AG04450 (cell line): ENCODE results near the gene GPC6. TPM values are rescaled to one million over a fixed set of nuclear protein-coding genes. Genes with fewer than 3 reads are reported as not detected.

ENCODE experiments used
- CTCF ChIA-PET: fragments of 300-600, 350-600 bp; formaldehyde crosslinking; extraction: SDS; loops from one replicate; lab custom pipeline; 2022; ENCODE audit warnings: antibody characterized with exemption, inconsistent platforms; lab: Charles Lee
- POLR2A ChIA-PET: fragments of 350-600 bp; formaldehyde crosslinking; extraction: SDS; loops from one replicate; lab custom pipeline; 2021; ENCODE audit warnings: antibody characterized with exemption, inconsistent platforms; lab: Yijun Ruan, JAX
- DNase-seq: peaks from one replicate; pipeline ENCODE4 v3.0.0-alpha.2; 2011; ENCODE audit warnings: low read depth, low spot score
- H3K27ac ChIP-seq: one replicate; pipeline ENCODE4 v1.5.1; 2012; ENCODE audit warnings: low read depth, low read length, control low read depth
- H3K27me3 ChIP-seq: one replicate; pipeline ENCODE4 v1.6.0; 2012; ENCODE audit warnings: low read length; ENCODE audit not compliant: control insufficient read depth, insufficient read depth
- H3K4me3 ChIP-seq: 2 replicates; pipeline ENCODE4 v1.5.1; 2011; ENCODE audit warnings: mild to moderate bottlenecking, low read depth, low read length, control low read depth
- H3K9me3 ChIP-seq: 2 replicates; pipeline ENCODE4 v1.5.1; 2012; ENCODE audit warnings: low read length; ENCODE audit not compliant: control insufficient read depth, insufficient read depth
- polyA plus RNA-seq: library from polyadenylated mRNA; depleted of rRNA; stranded (reverse); fragments of >200 nt; gene quantifications from 2 replicates; pipeline ENCODE4 v1.2.3, GENCODE V29; 2011
- TF ChIP-seq, protein P1 (sequence below): IDR thresholded peaks from 2 replicates; pipeline ENCODE4 v1.5.1; 2011; ENCODE audit warnings: low read depth, low read length, control low read depth, inconsistent platforms

The GPC6 gene
- polyA plus RNA-seq, 1 experiment = 40.4 TPM

DNA sequence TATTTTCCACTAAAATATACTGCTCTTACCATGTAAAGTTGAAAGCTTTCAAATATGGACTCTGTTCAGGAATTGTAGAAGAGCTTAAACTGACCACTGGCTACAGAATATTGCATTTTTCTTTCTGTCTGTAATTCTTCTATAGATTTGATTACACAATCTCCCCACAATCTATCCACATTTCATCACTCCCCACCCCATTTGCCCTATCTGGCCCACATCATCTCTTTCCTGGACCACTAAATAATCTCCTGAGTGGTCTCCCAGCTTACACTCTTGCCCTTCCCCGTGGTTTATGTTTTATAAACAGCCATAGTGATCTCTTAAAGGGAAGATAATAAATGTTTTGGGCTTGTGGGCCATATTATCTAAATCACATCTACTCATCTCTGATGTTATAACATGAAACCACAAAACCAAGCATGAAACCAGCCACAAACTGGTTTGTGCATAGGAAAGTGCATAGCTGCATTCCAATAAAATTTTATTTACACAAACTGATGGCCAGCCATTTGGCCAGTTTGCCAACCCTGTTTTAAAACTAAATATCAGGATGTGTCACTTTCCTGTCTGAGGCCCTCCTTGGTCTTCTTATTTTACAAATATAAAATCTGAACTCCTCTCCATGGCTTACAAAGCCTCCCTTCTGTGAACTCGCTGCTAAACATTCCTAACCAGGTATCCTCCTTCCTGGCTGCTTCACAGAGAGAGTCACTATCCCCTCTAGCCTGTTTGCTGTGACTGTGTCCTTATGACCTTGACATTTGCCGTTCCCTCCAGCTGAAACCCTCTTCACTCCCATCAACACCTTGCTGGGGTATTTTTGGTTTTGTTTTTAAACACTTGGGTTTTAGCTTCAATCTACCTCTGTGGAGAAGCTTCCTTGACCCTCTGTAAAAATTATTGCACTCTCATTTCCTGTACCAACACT is 500.9 kb downstream of the GPC6 start:
- DNase-seq = no peak
- H3K4me3 ChIP-seq = no peak overlapping the region
- H3K27me3 ChIP-seq = no peaks in the 10 kb centered on the region
- H3K9me3 ChIP-seq = no peaks in the 10 kb centered on the region
- ChIA-PET CTCF (no interaction called here), POLR2A (no interaction called here)
- peak overlapping the region; percentile 49 for H3K27ac ChIP-seq
- TF ChIP-seq, protein P1, sequence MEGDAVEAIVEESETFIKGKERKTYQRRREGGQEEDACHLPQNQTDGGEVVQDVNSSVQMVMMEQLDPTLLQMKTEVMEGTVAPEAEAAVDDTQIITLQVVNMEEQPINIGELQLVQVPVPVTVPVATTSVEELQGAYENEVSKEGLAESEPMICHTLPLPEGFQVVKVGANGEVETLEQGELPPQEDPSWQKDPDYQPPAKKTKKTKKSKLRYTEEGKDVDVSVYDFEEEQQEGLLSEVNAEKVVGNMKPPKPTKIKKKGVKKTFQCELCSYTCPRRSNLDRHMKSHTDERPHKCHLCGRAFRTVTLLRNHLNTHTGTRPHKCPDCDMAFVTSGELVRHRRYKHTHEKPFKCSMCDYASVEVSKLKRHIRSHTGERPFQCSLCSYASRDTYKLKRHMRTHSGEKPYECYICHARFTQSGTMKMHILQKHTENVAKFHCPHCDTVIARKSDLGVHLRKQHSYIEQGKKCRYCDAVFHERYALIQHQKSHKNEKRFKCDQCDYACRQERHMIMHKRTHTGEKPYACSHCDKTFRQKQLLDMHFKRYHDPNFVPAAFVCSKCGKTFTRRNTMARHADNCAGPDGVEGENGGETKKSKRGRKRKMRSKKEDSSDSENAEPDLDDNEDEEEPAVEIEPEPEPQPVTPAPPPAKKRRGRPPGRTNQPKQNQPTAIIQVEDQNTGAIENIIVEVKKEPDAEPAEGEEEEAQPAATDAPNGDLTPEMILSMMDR = no peak

DNA sequence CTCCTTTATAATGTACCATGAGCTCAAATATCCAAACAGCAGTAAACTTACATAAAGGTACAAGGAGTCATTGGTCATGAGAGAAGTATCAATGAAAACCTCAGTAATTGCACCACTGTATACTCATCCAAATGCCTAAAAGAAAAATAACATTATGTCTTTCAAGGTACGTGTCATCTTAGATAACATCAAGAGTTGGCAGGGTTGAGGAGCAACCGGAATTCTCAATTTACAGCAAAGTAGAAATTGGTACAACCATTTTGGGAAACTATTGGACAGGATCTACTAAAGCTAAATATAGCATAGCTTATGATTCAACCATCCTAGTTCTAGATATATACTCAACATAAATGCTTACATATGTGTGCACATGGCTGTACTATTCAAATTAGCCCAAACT is 502.8 kb downstream of the GPC6 start:
- ChIA-PET CTCF (no interaction called here), POLR2A (no interaction called here)
- no peak overlapping the region for H3K27ac ChIP-seq

DNA sequence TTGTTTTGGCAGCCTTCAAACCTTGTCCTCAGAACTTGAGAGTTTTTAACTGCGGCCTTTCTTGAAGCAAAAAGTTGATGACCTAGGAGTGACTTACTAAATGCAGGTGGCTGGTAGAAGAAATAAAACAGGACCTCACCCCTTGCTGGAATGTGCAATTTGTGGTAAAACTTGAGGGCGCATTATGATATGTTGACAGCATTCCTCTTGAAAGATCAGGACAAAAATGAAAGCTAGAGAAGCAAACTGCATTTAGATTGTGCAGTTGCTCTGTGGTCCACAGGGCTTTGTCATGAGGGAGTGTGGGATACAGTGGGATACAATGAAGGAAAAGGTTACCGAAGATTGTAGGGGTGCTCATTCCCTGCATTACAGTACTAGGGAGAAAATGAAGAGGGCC is 504.2 kb downstream of the GPC6 start:
- Histone ChIP-seq H3K27ac (no peak overlapping the region), H3K9me3 (no peaks in the 10 kb centered on the region), H3K27me3 (no peaks in the 10 kb centered on the region), H3K4me3 (no peak overlapping the region)
- DNase-seq = no peak
- TF ChIP-seq, protein P1 = no peak
- CTCF ChIA-PET = interaction anchor here (1.5 kb wide), 1 partner anchor 631 kb away, joined by 3 read pairs; no protein-coding TSS in a partner anchor
- POLR2A ChIA-PET = no interaction called here

More for the DNA sequence above, 502.8 kb downstream of the GPC6 start:
- TF ChIP-seq, protein P1 = no peak
- Histone ChIP-seq H3K9me3 (no peaks in the 10 kb centered on the region), H3K4me3 (no peak overlapping the region), H3K27me3 (no peaks in the 10 kb centered on the region)
- DNase-seq = no peak

DNA sequence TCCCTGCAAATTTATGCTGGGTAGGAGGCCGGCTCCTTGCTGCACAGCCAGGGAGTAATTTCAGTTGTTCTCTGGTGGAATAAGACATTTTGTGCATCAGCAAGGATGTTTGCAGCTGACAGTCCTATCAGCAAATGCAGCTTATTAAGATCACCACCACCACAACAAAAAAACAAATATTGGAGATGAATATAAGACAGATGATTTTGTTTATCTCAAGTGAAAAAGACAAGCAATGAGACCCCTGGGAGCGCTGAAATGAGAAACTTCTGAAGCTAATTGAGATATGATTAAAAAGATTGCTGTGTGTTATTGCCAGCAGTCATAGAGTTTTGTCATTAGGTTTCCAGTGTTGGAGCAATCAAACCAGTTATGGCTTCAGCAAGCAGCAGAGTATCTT is 505.6 kb downstream of the GPC6 start:
- Histone ChIP-seq H3K9me3 (no peaks in the 10 kb centered on the region), H3K27ac (no peak overlapping the region), H3K27me3 (no peaks in the 10 kb centered on the region), H3K4me3 (no peak overlapping the region)
- ChIA-PET POLR2A (no interaction called here), CTCF (no interaction called here)
- TF ChIP-seq, protein P1 = no peak
- DNase-seq = no peak

DNA sequence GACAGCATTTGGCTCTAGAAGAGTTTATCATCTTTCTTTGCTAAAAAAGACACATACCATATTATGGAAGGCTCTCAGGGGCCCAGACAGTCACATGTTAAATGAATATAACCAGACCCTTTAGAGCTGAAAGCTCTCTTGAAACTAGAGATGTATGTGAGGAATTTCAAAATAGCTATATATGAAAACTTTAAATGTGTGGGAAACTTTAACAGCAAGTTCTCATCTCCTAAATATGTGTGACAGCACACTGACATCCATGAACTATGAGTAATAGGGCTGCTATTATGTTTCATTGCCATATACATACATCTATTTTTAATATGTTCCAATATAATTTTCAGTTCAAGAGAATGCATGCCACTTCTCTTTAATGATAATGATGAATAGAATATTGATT is 509.5 kb downstream of the GPC6 start:
- Histone ChIP-seq H3K4me3 (no peak overlapping the region), H3K27me3 (no peaks in the 10 kb centered on the region), H3K9me3 (no peaks in the 10 kb centered on the region), H3K27ac (no peak overlapping the region)
- CTCF ChIA-PET = no interaction called here
- POLR2A ChIA-PET = no interaction called here
- TF ChIP-seq, protein P1 = no peak
- DNase-seq = no peak
